Osteoblast (primary cell): ENCODE measurements around the gene RFTN1. TPM values are rescaled to one million over a fixed set of nuclear protein-coding genes. Genes with fewer than 3 reads are reported as not detected.

Experiments used
- DNase-seq: peaks from one replicate; pipeline ENCODE4 v3.0.0; 2011; ENCODE audit warnings: low spot score, mixed read lengths; ENCODE audit not compliant: insufficient read length; ENCODE audit errors: missing footprints
- H2AFZ ChIP-seq: 2 replicates; pipeline ENCODE4 v1.6.0; 2011; ENCODE audit warnings: mild to moderate bottlenecking, low read length
- H3K27ac ChIP-seq: 2 replicates; pipeline ENCODE4 v1.5.1; 2011; ENCODE audit warnings: mild to moderate bottlenecking, low read depth, low read length, moderate library complexity
- H3K27me3 ChIP-seq: 2 replicates; pipeline ENCODE4 v1.6.0; 2012; ENCODE audit warnings: mild to moderate bottlenecking, control low read depth, inconsistent platforms, low read length, moderate library complexity; ENCODE audit not compliant: insufficient read depth
- H3K36me3 ChIP-seq: 2 replicates; pipeline ENCODE4 v1.5.1; 2011; ENCODE audit warnings: mild to moderate bottlenecking, low read length, control low read depth, moderate library complexity; ENCODE audit not compliant: insufficient read depth
- H3K4me1 ChIP-seq: 2 replicates; pipeline ENCODE4 v1.5.1; 2011; ENCODE audit warnings: mild to moderate bottlenecking, low read length, control low read depth, moderate library complexity; ENCODE audit not compliant: insufficient read depth
- H3K4me2 ChIP-seq: 2 replicates; pipeline ENCODE4 v1.6.0; 2011; ENCODE audit warnings: mild to moderate bottlenecking, low read length; ENCODE audit not compliant: insufficient read depth
- H3K4me3 ChIP-seq: fragments of 200-600 bp; sonication (generic); 3 replicates; pipeline ENCODE4 v1.5.1; 2012; ENCODE audit warnings: mild to moderate bottlenecking, low read length, inconsistent platforms; ENCODE audit not compliant: insufficient read depth
- H3K79me2 ChIP-seq: 2 replicates; pipeline ENCODE4 v1.6.0; 2012; ENCODE audit warnings: mild to moderate bottlenecking, low read length, control low read depth, inconsistent platforms; ENCODE audit not compliant: insufficient read depth
- H3K9me3 ChIP-seq: 2 replicates; pipeline ENCODE4 v1.5.1; 2011; ENCODE audit warnings: low read depth, low read length, control low read depth
- H4K20me1 ChIP-seq: 2 replicates; pipeline ENCODE4 v1.6.0; 2012; ENCODE audit warnings: mild to moderate bottlenecking, low read length, control low read depth; ENCODE audit not compliant: insufficient read depth
- CTCF ChIP-seq: IDR thresholded peaks from 2 replicates; pipeline ENCODE4 v1.5.1; 2011; ENCODE audit warnings: mild to moderate bottlenecking, low read depth, low read length, moderate library complexity; ENCODE audit errors: extremely low read depth
- total RNA-seq: library from RNA; depleted of rRNA; stranded (reverse); fragments of >200 nt; gene quantifications from 2 replicates; pipeline ENCODE4 v1.2.3, GENCODE V29; 2012

Gene RFTN1
- total RNA-seq, 1 donor, result 99.2 TPM

DNA sequence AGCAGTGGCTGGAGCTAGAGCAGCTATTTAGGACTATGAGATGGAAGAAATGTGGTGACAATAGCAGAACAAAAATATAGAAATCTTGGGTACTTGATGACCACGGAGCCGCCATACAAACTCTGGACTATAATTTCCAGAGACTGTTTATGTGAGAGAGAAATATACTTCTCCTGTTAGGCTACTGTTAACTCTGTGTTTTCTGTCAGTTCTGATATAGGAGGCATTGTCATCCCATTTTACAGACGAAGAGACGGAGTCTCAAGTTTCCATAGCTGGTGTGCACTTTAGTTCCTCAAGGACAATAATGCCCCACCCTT lies 22.8 kb upstream of the RFTN1 start:
- no peak for TF ChIP-seq CTCF
- Histone ChIP-seq H3K36me3 (no peaks in the 10 kb centered on the region), H3K27me3 (peaks cover 29% of the 10 kb centered on the region), H3K9me3 (no peaks in the 10 kb centered on the region), H4K20me1 (no peaks in the 10 kb centered on the region), H3K4me1 (no peaks in the 10 kb centered on the region), H3K79me2 (no peaks in the 10 kb centered on the region), H2AFZ (peak overlapping the region; percentile 52), H3K27ac (no peak overlapping the region), H3K4me2 (peak overlapping the region; percentile 51), H3K4me3 (peak overlapping the region; percentile 49)
- no peak for DNase-seq

- no peak overlapping the region for H3K4me3 ChIP-seq
- no peaks in the 10 kb centered on the region for H4K20me1 ChIP-seq
- H3K4me2 ChIP-seq, result no peak overlapping the region
- no peaks in the 10 kb centered on the region for H3K9me3 ChIP-seq
- no peaks in the 10 kb centered on the region for H3K36me3 ChIP-seq
- H3K27me3 ChIP-seq, result peaks cover 23% of the 10 kb centered on the region
- no peaks in the 10 kb centered on the region for H3K79me2 ChIP-seq
- H2AFZ ChIP-seq, result no peak overlapping the region
- no peaks in the 10 kb centered on the region for H3K4me1 ChIP-seq
- no peak for TF ChIP-seq CTCF
- H3K27ac ChIP-seq, result no peak overlapping the region
- DNase-seq, result no peak
These were observed 21.3 kb upstream of the RFTN1 start for GRCh38 chr3:16534640-16535262.

- Histone ChIP-seq H3K36me3 (no peaks in the 10 kb centered on the region), H4K20me1 (no peaks in the 10 kb centered on the region), H3K27me3 (peaks cover 22% of the 10 kb centered on the region), H3K79me2 (no peaks in the 10 kb centered on the region), H3K4me1 (peaks cover 4% of the 10 kb centered on the region), H2AFZ (no peak overlapping the region), H3K4me3 (no peak overlapping the region), H3K27ac (no peak overlapping the region), H3K4me2 (no peak overlapping the region), H3K9me3 (no peaks in the 10 kb centered on the region)
- DNase-seq, result no peak
- no peak for TF ChIP-seq CTCF
These were observed 20.6 kb upstream of the RFTN1 start for GRCh38 chr3:16533928-16534574.

DNA sequence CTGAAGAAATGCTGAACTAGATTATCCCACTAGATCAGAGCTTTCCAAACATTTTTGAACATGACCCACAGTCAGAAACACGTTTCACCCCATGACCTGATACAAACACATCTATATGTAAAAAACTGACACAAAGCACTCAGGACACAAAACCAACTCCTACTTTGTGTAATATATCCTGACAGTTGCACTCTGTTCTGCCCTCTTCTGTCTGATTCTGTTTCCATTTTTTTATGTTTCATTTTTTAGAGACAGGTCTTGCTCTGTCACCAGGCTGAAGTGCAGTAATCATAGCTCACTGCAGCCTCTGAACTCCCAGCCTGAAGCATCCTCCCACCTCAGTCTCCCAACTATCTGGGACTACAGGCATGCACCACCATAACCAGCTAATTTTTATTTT lies 15.8 kb upstream of the RFTN1 start:
- DNase-seq, result peak; percentile 18
- TF ChIP-seq CTCF, result no peak
- no peak overlapping the region for H3K4me2 ChIP-seq
- no peak overlapping the region for H2AFZ ChIP-seq
- no peaks in the 10 kb centered on the region for H4K20me1 ChIP-seq
- peaks cover 7% of the 10 kb centered on the region for H3K9me3 ChIP-seq
- peaks cover 16% of the 10 kb centered on the region for H3K27me3 ChIP-seq
- peak overlapping the region; percentile 22 for H3K27ac ChIP-seq
- no peaks in the 10 kb centered on the region for H3K79me2 ChIP-seq
- no peak overlapping the region for H3K4me3 ChIP-seq
- H3K4me1 ChIP-seq, result peaks cover 15% of the 10 kb centered on the region
- H3K36me3 ChIP-seq, result no peaks in the 10 kb centered on the region
